ENCODE data around the gene SH3RF3. TPM values are rescaled to one million over a fixed set of nuclear protein-coding genes. Genes with fewer than 3 reads are reported as not detected.

The SH3RF3 gene
- total and polyA plus RNA-seq, 9 of the 15 experiments (the other 6 are each of a cell fraction or from before 2014, with no cell fraction given): 0.02 TPM; not detected in 8

DNA sequence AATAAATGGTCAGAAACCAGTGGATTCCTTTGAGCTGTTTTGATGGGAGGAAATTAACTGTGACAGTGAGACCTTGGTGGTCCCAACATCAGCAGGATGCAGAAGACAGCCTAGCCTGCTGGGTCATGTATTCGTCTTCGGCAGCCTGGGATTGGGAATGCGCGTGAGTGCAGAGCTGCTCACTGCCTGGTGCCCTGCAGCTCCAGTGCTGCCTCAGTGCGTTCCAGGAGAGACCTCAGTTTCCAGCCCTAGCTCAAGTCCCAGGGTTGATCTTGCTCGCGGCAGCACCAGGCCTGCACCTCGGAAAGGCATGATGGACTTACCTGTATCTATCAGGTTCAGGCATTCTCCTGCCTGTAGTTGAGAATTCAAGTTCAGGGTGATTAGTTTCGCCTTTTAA is 203.9 kb downstream of the SH3RF3 start:
- no peaks in the 10 kb centered on the region for H3K79me2 ChIP-seq (ENCODE audit: control insufficient read depth, insufficient read depth, low read length)
- H3K27me3 ChIP-seq (ENCODE audit: control insufficient read depth in 2 of 2, insufficient read depth in 2 of 2, low read length in 2 of 2): peaks cover 11 to 42% of the 10 kb centered on the region in 2 experiments; a peak in 4 of 5 replicates
- no peak overlapping the region for H2AFZ ChIP-seq (ENCODE audit: low read depth, low read length)
- no peak for DNase-seq (ENCODE audit: extremely low read depth in 1 of 4, low spot score in 3 of 4)
- POLR2A ChIA-PET: interaction anchor here (1.4 kb wide), 1 partner anchor 10 kb away, joined by 3 read pairs; no protein-coding TSS in a partner anchor
- no peak overlapping the region for H3K27ac ChIP-seq (ENCODE audit: extremely low read depth, low read depth, low read length)
- 3% methylated on average over 9 of the region's 9 CpGs for WGBS (ENCODE audit: insufficient coverage, low coverage, missing lambda C conversion rate)
- H3K9me3 ChIP-seq (replicated peaks; ENCODE audit: control insufficient read depth, insufficient read depth, low read depth, low read length): no peaks in the 10 kb centered on the region
- H3K9me1 ChIP-seq (ENCODE audit: control insufficient read depth, insufficient read depth, low read length): no peaks in the 10 kb centered on the region
- no peak overlapping the region for H3K9ac ChIP-seq (ENCODE audit: insufficient read depth in 1 of 2, low read depth in 2 of 2, low read length in 2 of 2)
- no peak for TF ChIP-seq RBM25 (IDR thresholded peaks at IDR 0.05; ENCODE audit: low read depth, low read length, severe bottlenecking)
- no peak for TF ChIP-seq CBX8 (IDR thresholded peaks at IDR 0.05; ENCODE audit: borderline replicate concordance, extremely low read depth, low read depth, low read length, poor library complexity, severe bottlenecking)
- TF ChIP-seq NCOA1 (IDR thresholded peaks at IDR 0.05; ENCODE audit: low read depth): no peak
- TF ChIP-seq HMBOX1 (IDR thresholded peaks at IDR 0.05): no peak
- TF ChIP-seq ZNF57 (CRISPR knock-in tag; IDR thresholded peaks at IDR 0.05): no peak
- no peak for TF ChIP-seq POLR2H (tag; IDR thresholded peaks at IDR 0.05; ENCODE audit: low read depth)
- TF ChIP-seq SMAD2 (IDR thresholded peaks at IDR 0.05; ENCODE audit: low read depth, low read length): no peak
- no peak for TF ChIP-seq NCOA2 (IDR thresholded peaks at IDR 0.05; ENCODE audit: partially characterized antibody in 2 of 2)
- no peak for TF ChIP-seq MAFG (tag; conservative IDR thresholded peaks at IDR 0.05)
- no peak for ATAC-seq
- CTCF ChIA-PET (ENCODE audit: low intra/inter-chr PET ratio): no interaction called here
- no peaks in the 10 kb centered on the region for H4K20me1 ChIP-seq (replicated peaks; ENCODE audit: control insufficient read depth, insufficient read depth, low read length)
- intact Hi-C loops (cut with micrococcal nuclease): no loop called here
- H3K4me2 ChIP-seq (ENCODE audit: insufficient read depth, low read length): no peak overlapping the region
- H3K36me3 ChIP-seq (ENCODE audit: control insufficient read depth, insufficient read depth, low read length): no peaks in the 10 kb centered on the region
- H3K4me3 ChIP-seq: no peak overlapping the region
- FAIRE-seq: no peak
- in situ Hi-C loops (cut with MboI): no loop called here
- BruUV-seq (replicated peaks): no TSS peak
- H3K4me1 ChIP-seq (replicated peaks in 1 of 2; ENCODE audit: control insufficient read depth in 2 of 2, insufficient read depth in 2 of 2, low read length in 2 of 2): no peaks in the 10 kb centered on the region; a peak in 1 of 5 replicates
